Endothelial cell of umbilical vein (primary cell): ENCODE results near the gene STKLD1. TPM values are rescaled to one million over a fixed set of nuclear protein-coding genes. Genes with fewer than 3 reads are reported as not detected.

Source experiments
- BruUV-seq: library from RNA; stranded (reverse); fragments of 400-500 nt; replicated peaks from 2 replicates; lab custom pipeline; 2021; lab: Mats Ljungman, UMichigan
- CTCF ChIA-PET: fragments of 300-600, 350-600 bp; sonication (Branson Sonifier 250); formaldehyde crosslinking; loops from one replicate; lab custom pipeline; 2021; ENCODE audit warnings: antibody characterized with exemption, inconsistent platforms; lab: Charles Lee
- POLR2A ChIA-PET: fragments of 300-600, 350-600 bp; sonication (Branson Sonifier 250); formaldehyde crosslinking; loops from one replicate; lab custom pipeline; 2021; ENCODE audit warnings: antibody characterized with exemption, inconsistent platforms; lab: Charles Lee
- DNase-seq: peaks from one replicate; pipeline ENCODE4 v3.0.0-alpha.2; 2011; ENCODE audit warnings: low read depth, low spot score
- FAIRE-seq: peaks from 2 replicates; lab custom pipeline; 2011; peaks lifted over from hg19 to GRCh38; lab: Jason Lieb, UNC
- H2AFZ ChIP-seq: 2 replicates; pipeline ENCODE4 v1.6.0; 2012; ENCODE audit warnings: low read depth, low read length, control low read depth, inconsistent platforms
- H3K27ac ChIP-seq: 2 replicates; pipeline ENCODE4 v1.5.1; 2011; ENCODE audit warnings: low read depth, mild to moderate bottlenecking, control low read depth, low read length, moderate library complexity; ENCODE audit not compliant: insufficient read depth
- H3K27me3 ChIP-seq, 2 experiments: 2 replicates each; pipeline versions ENCODE4 v1.6.0 to v1.6.1; 2011; ENCODE audit warnings: low read length in 2 of 2, mixed read lengths in 1 of 2; ENCODE audit not compliant: control insufficient read depth in 2 of 2, insufficient read depth in 2 of 2
- H3K36me3 ChIP-seq, 2 experiments: 2 replicates in 1 of 2; 3 replicates in 1 of 2; pipeline ENCODE4 v1.5.1; 2011; ENCODE audit warnings: low read length in 2 of 2, mild to moderate bottlenecking in 1 of 2, moderate library complexity in 1 of 2; ENCODE audit not compliant: control insufficient read depth in 2 of 2, insufficient read depth in 2 of 2; ENCODE audit errors: extremely low read depth in 1 of 2
- H3K4me1 ChIP-seq: 3 replicates; pipeline ENCODE4 v1.5.1; 2011; ENCODE audit warnings: mild to moderate bottlenecking, low read length; ENCODE audit not compliant: control insufficient read depth, insufficient read depth; ENCODE audit errors: extremely low read depth
- H3K4me2 ChIP-seq: 2 replicates; pipeline ENCODE4 v1.6.1; 2011; ENCODE audit warnings: low read length, control low read depth, mixed read lengths; ENCODE audit not compliant: insufficient read depth
- H3K4me3 ChIP-seq, 3 experiments: fragments of 200-600 bp in 1 of 3; sonication (generic), shearing (Covaris generic) in 1 of 3; replicated peaks in 1 of 3; 2 replicates each; pipeline ENCODE4 v1.5.1; 2011 to 2016; ENCODE audit warnings: control low read depth in 3 of 3, low read length in 3 of 3, mild to moderate bottlenecking in 2 of 3, inconsistent platforms in 1 of 3, low read depth in 1 of 3, moderate library complexity in 1 of 3; ENCODE audit not compliant: insufficient read depth in 1 of 3
- H3K79me2 ChIP-seq: 2 replicates; pipeline ENCODE4 v1.6.0; 2012; ENCODE audit warnings: low read length, inconsistent platforms; ENCODE audit not compliant: control insufficient read depth, insufficient read depth
- H3K9ac ChIP-seq: replicated peaks from 2 replicates; pipeline ENCODE3; 2011; ENCODE audit warnings: low read length, control low read depth; ENCODE audit not compliant: insufficient read depth; ENCODE audit errors: extremely low read depth
- H3K9me1 ChIP-seq: replicated peaks from 3 replicates; pipeline ENCODE4 v1.6.0; 2011; ENCODE audit warnings: mild to moderate bottlenecking, low read length; ENCODE audit not compliant: control insufficient read depth, insufficient read depth; ENCODE audit errors: extremely low read depth
- H3K9me3 ChIP-seq: replicated peaks from 2 replicates; pipeline ENCODE4 v1.5.1; 2012; ENCODE audit warnings: low read length, inconsistent platforms; ENCODE audit not compliant: control insufficient read depth, insufficient read depth
- H4K20me1 ChIP-seq: replicated peaks from 2 replicates; pipeline ENCODE3; 2011; ENCODE audit warnings: mild to moderate bottlenecking, low read length; ENCODE audit not compliant: control insufficient read depth, insufficient read depth; ENCODE audit errors: extremely low read depth
- EZH2 ChIP-seq: IDR thresholded peaks from 2 replicates; pipeline ENCODE4 v1.6.1; 2012; ENCODE audit warnings: borderline replicate concordance, low read depth, mild to moderate bottlenecking, moderate library complexity, low read length, inconsistent platforms; ENCODE audit not compliant: severe bottlenecking
- FOS ChIP-seq: IDR thresholded peaks from 2 replicates; pipeline ENCODE4 v1.6.1; 2011; ENCODE audit warnings: mild to moderate bottlenecking, low read length, moderate library complexity, borderline replicate concordance; ENCODE audit not compliant: insufficient read depth
- POLR2A ChIP-seq: IDR thresholded peaks from 2 replicates; pipeline ENCODE4 v1.6.1; 2012; ENCODE audit warnings: low read depth, mild to moderate bottlenecking, control low read depth, low read length
- POLR2AphosphoS5 ChIP-seq: IDR thresholded peaks from 2 replicates; pipeline ENCODE4 v1.6.1; 2012; ENCODE audit warnings: low read depth, mild to moderate bottlenecking, control low read depth, low read length, moderate library complexity; ENCODE audit not compliant: insufficient read depth
- dilution Hi-C: fragments of 300-500 bp; cut with MboI; formaldehyde crosslinking; loops from one replicate; pipeline ENCODE4 v1.15.0; 2019; ENCODE audit warnings: low sequenced_read_pairs; ENCODE audit not compliant: extremely low pct_ligation_motif_present
- intact Hi-C: fragments of 100-400 bp; cut with micrococcal nuclease; formaldehyde crosslinking; loops from one replicate; pipeline ENCODE4 v1.10.0; 2022
- polyA plus RNA-seq, 4 experiments: library from polyadenylated mRNA; depleted of rRNA in 3 of 4; stranded (reverse) in 3 of 4; unstranded in 1 of 4; fragments of >200 nt; gene quantifications; 2 replicates each; pipeline versions ENCODE4 v1.2.1 to v1.2.3, GENCODE V29; 2011 to 2012; ENCODE audit warnings: missing spikeins in 1 of 4
- total RNA-seq: library from RNA; stranded (reverse); gene quantifications from 2 replicates; pipeline ENCODE4 v1.2.3, GENCODE V29; 2021
- TF ChIP-seq, protein P1 (sequence below), 2 donors: IDR thresholded peaks; 1 replicate in 1 of 2; 2 replicates in 1 of 2; pipeline ENCODE4 v1.5.1; 2011; ENCODE audit warnings: low read length in 2 of 2, mild to moderate bottlenecking in 2 of 2, moderate library complexity in 2 of 2, control low read depth in 1 of 2, inconsistent platforms in 1 of 2, low read depth in 1 of 2; ENCODE audit not compliant: insufficient read depth in 1 of 2; ENCODE audit errors: extremely low read depth in 1 of 2
- TF ChIP-seq, protein P2 (sequence below): IDR thresholded peaks from 2 replicates; pipeline ENCODE4 v1.6.1; 2011; ENCODE audit not compliant: insufficient read depth, insufficient read length

STKLD1 gene
- total and polyA plus RNA-seq, 2 donors (not counting 3 experiments of a cell fraction or from before 2014, with no cell fraction given) = 0.29 to 0.77 TPM

DNA sequence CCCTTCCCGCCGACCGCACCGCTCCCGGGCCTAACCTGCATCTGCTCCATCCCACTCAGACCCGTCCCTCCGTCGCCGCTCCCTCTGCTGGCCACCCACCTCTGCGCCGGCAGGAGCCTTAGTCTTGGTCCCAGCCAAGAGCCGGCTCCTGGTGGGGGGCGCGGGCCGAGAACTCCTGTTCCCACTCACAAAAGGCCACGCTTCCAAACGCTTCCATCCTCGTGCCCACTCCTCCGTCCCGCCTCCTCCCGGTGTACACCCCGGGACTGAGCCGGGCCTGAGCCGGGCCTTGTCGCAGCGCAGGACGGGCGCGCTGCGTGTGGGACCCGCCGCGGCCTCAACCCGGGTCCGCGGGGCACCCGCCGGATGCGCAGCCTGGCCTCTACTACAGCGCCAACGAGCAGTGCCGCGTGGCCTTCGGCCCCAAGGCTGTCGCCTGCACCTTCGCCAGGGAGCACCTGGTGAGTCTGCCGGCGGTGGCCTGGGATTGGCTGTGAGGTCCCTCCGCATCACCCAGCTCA lies 53.5 kb downstream of the STKLD1 start:
- POLR2A ChIA-PET = no interaction called here
- Histone ChIP-seq H2AFZ (no peak overlapping the region), H3K9me1 (no peaks in the 10 kb centered on the region), H3K9ac (no peak overlapping the region), H3K27me3 (peaks cover 9 to 19% of the 10 kb centered on the region in 2 experiments), H3K4me3 (no peak overlapping the region), H3K36me3 (no peaks in the 10 kb centered on the region), H3K79me2 (no peaks in the 10 kb centered on the region), H3K4me2 (no peak overlapping the region), H4K20me1 (no peaks in the 10 kb centered on the region), H3K27ac (no peak overlapping the region), H3K4me1 (no peaks in the 10 kb centered on the region), H3K9me3 (no peaks in the 10 kb centered on the region)
- BruUV-seq = no TSS peak
- intact Hi-C loops = no loop called here
- DNase-seq = peak; percentile 8
- TF ChIP-seq FOS = no peak
- no peak for TF ChIP-seq POLR2AphosphoS5
- TF ChIP-seq, protein P1, sequence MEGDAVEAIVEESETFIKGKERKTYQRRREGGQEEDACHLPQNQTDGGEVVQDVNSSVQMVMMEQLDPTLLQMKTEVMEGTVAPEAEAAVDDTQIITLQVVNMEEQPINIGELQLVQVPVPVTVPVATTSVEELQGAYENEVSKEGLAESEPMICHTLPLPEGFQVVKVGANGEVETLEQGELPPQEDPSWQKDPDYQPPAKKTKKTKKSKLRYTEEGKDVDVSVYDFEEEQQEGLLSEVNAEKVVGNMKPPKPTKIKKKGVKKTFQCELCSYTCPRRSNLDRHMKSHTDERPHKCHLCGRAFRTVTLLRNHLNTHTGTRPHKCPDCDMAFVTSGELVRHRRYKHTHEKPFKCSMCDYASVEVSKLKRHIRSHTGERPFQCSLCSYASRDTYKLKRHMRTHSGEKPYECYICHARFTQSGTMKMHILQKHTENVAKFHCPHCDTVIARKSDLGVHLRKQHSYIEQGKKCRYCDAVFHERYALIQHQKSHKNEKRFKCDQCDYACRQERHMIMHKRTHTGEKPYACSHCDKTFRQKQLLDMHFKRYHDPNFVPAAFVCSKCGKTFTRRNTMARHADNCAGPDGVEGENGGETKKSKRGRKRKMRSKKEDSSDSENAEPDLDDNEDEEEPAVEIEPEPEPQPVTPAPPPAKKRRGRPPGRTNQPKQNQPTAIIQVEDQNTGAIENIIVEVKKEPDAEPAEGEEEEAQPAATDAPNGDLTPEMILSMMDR (IDR thresholded peaks at IDR 0.05; ENCODE audit: extremely low read depth in 1 of 2, insufficient read depth in 1 of 2, low read depth in 1 of 2, low read length in 2 of 2) = peak; percentile 30 to 64
- no peak for TF ChIP-seq POLR2A
- TF ChIP-seq, protein P2, sequence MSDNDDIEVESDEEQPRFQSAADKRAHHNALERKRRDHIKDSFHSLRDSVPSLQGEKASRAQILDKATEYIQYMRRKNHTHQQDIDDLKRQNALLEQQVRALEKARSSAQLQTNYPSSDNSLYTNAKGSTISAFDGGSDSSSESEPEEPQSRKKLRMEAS = no peak
- TF ChIP-seq EZH2 = peak; percentile 17
- CTCF ChIA-PET = no interaction called here
- dilution Hi-C loops = no loop called here
- FAIRE-seq = no peak
